HG02642 (cell line): Measurements from ENCODE around the gene C11orf91.

Experiments
- ATAC-seq: cut with Tn5 transposase; IDR thresholded peaks from one replicate; pipeline ENCODE4 v1.9.1; 2021; ENCODE audit warnings: mild to moderate bottlenecking; ENCODE audit not compliant: unreplicated experiment, poor library complexity

C11orf91 gene

DNA sequence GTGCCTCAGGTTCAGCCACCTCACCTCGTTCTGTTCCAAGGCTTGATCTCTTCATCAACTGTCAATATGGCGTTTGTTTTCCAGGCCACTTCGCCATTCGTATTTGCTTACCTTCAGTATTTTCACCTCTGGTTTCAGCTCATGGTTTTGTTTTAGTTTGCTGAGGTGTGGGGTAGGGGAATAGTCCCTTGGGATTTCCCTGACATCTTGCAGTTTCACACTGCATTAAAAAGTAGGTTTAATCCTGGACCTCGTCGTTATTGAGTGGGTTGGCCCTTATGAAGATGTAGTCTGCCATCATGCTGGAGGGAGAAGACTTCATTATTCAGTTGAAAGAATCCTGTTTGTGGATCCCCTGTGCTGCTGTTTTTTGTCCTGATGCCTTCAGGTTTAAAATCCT is 46.0 kb downstream of the C11orf91 start:
- no peak for ATAC-seq

DNA sequence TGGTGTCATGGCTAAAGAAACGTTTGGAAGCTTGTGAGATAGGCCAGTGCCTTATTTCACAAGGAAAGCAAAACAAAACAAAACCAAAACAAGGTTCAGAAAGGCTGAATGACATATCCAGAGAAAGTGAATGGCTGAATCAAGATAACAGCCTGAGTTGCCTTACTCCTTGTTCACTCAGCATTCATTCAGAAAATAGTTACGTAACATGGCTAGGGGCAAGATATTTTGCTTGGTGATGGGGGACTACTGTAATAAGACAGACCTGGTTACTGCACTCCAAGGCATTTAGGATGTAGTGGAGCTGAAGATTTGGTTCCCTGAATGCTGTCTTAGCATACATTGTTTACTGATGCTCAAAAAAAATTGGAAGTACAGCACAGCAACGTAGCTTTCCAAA is 47.7 kb downstream of the C11orf91 start:
- ATAC-seq: no peak

DNA sequence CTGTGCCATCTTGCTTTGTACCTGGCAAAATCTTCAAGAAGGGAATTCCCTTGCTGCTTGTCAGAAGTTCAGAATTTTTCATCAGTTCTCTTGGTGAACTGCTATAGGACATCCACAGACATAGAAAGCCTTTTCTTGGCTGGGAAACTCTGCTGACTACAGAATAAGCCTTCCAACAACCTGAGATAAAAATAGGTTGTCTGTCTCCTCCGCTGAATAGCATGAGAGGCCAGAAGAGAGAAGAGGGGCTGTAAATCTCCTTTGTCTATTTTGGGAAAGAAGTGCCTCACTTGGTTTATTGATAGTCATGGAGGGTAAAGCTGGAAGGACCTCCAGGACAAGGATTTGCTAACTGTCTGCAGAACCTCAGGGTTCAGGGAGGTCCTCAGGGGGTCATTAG is 48.2 kb downstream of the C11orf91 start:
- no peak for ATAC-seq

- ATAC-seq: no peak
Observed at GRCh38 chr11:33651990-33652389, 48.6 kb downstream of the C11orf91 start.

- ATAC-seq: no peak
Observed at GRCh38 chr11:33651555-33651954, 49.1 kb downstream of the C11orf91 start.

GRCh38 chr11:33649944-33650343 is 50.7 kb downstream of the C11orf91 start:
- ATAC-seq: no peak
